BLaER1 treated with 17β-estradiol and CSF1 and Interleukin-3, amounts not matched to agents 10 nM and 100 nM (cell line): ENCODE measurements around the gene LARP1B.
"Not testable (repeated sequence)": the region's sequence is repeated elsewhere in the genome, so short reads cannot be mapped to it uniquely, and the experiment has no call there.

Source experiments
- H3K27ac ChIP-seq, 11 experiments: shearing (Covaris generic); formaldehyde crosslinking; 2 replicates each; pipeline ENCODE4 v1.8.1; 2022
- H3K27me3 ChIP-seq, 11 experiments: shearing (Covaris generic); formaldehyde crosslinking; 2 replicates each; pipeline ENCODE4 v1.8.1; 2022
- H3K36me3 ChIP-seq, 11 experiments: shearing (Covaris generic); formaldehyde crosslinking; 2 replicates each; pipeline ENCODE4 v1.8.1; 2022
- H3K4me1 ChIP-seq, 10 experiments: shearing (Covaris generic); formaldehyde crosslinking; 2 replicates each; pipeline ENCODE4 v1.8.1; 2022
- H3K4me2 ChIP-seq, 11 experiments: shearing (Covaris generic); formaldehyde crosslinking; 2 replicates each; pipeline ENCODE4 v1.8.1; 2022
- H3K4me3 ChIP-seq, 10 experiments: shearing (Covaris generic); formaldehyde crosslinking; 2 replicates each; pipeline ENCODE4 v1.8.1; 2022
- H3K9ac ChIP-seq, 11 experiments: shearing (Covaris generic); formaldehyde crosslinking; 2 replicates each; pipeline ENCODE4 v1.8.1; 2022
- H3K9me3 ChIP-seq, 11 experiments: shearing (Covaris generic); formaldehyde crosslinking; replicated peaks in 1 of 11; 2 replicates each; pipeline ENCODE4 v1.8.1; 2022
- H4K20me1 ChIP-seq, 11 experiments: shearing (Covaris generic); formaldehyde crosslinking; 2 replicates each; pipeline ENCODE4 v1.8.1; 2022
- Cebpa-rat ChIP-seq, 11 experiments: shearing (Covaris generic); IDR thresholded peaks; 2 replicates each; pipeline ENCODE4 v1.8.1; 2022

LARP1B gene

DNA sequence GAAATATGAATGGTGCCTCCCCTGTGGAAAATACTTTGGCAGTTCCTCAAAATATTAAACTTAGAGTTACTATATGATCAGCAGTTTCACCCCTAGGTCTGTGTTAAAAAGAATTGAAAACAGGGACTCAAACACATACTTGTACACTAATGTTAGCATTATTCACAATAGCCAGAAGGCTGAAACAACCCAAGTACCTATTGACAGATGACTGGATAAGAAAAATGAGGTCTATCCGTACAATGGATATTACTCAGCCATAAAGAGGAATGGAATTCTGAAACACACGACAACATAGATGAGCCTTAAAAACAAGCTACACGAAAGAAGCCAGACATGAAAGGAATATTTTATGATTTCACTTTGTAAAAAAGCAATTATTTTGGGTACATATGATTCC, 171.6 kb downstream of the LARP1B start:
- no peak overlapping the region for H3K27ac ChIP-seq
- no peak overlapping the region for H3K4me2 ChIP-seq
- no peak overlapping the region for H3K9ac ChIP-seq
- no peaks in the 10 kb centered on the region for H3K4me1 ChIP-seq
- H3K4me3 ChIP-seq = no peak overlapping the region
- no peaks in the 10 kb centered on the region for H3K27me3 ChIP-seq
- H3K9me3 ChIP-seq = peaks cover 0 to 7% (median 0%) of the 10 kb centered on the region in 11 experiments; a peak in 5 of 22 replicates
- no peak for TF ChIP-seq Cebpa-rat (IDR thresholded peaks at IDR 0.05)
- no peaks in the 10 kb centered on the region for H4K20me1 ChIP-seq
- no peaks in the 10 kb centered on the region for H3K36me3 ChIP-seq

DNA sequence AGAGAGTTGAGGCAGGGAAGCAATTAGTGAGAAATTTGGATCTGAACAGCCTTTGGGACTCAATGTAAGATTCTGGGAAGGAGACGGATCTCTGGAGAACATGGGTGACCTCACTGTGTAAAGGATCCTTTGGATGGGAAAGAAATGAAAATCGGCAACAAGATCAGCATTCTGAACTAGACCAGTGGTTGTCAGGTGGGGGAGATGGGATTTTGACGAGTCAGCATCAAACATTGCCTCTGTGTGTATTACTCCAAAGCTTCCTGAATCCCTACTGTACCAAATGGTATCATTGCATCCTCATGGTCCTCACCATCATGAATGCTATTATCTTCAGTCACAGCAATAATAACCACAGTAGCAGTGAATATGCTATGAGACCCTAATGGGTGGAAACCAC, 173.7 kb downstream of the LARP1B start:
- Histone ChIP-seq H3K36me3 (no peaks in the 10 kb centered on the region), H3K4me2 (no peak overlapping the region), H3K27me3 (no peaks in the 10 kb centered on the region), H3K9me3 (peaks cover 0 to 4% (median 0%) of the 10 kb centered on the region in 11 experiments; a peak in 5 of 22 replicates), H3K4me1 (no peaks in the 10 kb centered on the region), H3K27ac (no peak overlapping the region), H3K4me3 (no peak overlapping the region), H4K20me1 (no peaks in the 10 kb centered on the region), H3K9ac (no peak overlapping the region)
- no peak for TF ChIP-seq Cebpa-rat (IDR thresholded peaks at IDR 0.05)

DNA sequence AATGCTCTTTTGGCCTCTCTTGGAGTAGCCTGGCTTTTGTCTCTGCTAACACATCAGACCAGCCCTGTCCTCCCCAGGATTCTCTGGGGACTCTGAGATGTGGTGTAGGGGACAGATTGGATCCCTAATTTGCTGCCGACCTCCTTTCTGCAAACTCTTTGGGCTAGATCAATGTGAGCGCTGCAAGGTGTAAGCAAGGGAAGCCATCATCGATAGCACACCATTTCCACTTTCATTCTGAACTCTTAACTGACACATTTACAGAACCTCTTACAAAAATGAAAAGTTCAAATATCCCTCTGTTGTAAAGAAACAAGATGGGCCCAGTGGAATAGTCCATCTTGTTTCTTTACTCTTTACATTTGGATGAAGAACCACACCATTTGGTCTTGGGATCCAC, 179.9 kb downstream of the LARP1B start:
- no peak overlapping the region for H3K9ac ChIP-seq
- no peaks in the 10 kb centered on the region for H3K27me3 ChIP-seq
- H3K9me3 ChIP-seq = peaks cover 0 to 13% (median 6%) of the 10 kb centered on the region in 11 experiments; a peak in 8 of 22 replicates
- TF ChIP-seq Cebpa-rat (IDR thresholded peaks at IDR 0.05) = no peak
- no peak overlapping the region for H3K4me2 ChIP-seq
- no peak overlapping the region for H3K27ac ChIP-seq
- no peaks in the 10 kb centered on the region for H3K36me3 ChIP-seq
- no peak overlapping the region for H3K4me3 ChIP-seq
- no peaks in the 10 kb centered on the region for H4K20me1 ChIP-seq
- H3K4me1 ChIP-seq = no peaks in the 10 kb centered on the region

DNA sequence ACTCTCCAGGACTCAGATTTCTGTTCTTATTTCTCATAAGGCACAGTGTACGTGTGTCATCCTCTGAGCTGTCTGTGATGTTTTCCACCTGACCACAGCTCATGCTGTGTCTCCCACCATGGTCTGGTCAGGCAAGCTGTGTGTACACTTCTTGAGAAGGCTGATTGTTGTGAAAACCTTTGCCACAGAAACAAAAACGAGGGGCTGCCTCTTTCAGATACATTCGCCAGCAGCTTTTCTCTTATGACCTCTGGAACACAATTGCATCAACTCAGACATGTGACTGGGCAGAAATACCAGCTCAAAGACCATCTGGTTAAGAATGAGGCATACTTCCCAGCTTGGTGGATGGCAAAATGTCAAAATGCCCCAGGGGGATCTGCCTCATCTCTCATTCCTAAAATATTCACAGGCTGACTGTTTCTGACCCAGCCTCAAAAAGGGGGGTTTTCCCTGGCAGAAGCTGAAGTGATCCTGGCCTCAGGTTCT, 180.4 kb downstream of the LARP1B start:
- H3K9ac ChIP-seq = no peak overlapping the region
- H4K20me1 ChIP-seq = no peaks in the 10 kb centered on the region
- H3K4me2 ChIP-seq = no peak overlapping the region
- no peak overlapping the region for H3K27ac ChIP-seq
- TF ChIP-seq Cebpa-rat (IDR thresholded peaks at IDR 0.05) = no peak
- H3K4me3 ChIP-seq = no peak overlapping the region
- H3K36me3 ChIP-seq = no peaks in the 10 kb centered on the region
- no peaks in the 10 kb centered on the region for H3K27me3 ChIP-seq
- H3K9me3 ChIP-seq = peaks cover 0 to 17% (median 10%) of the 10 kb centered on the region in 11 experiments; a peak in 14 of 22 replicates
- no peaks in the 10 kb centered on the region for H3K4me1 ChIP-seq

DNA sequence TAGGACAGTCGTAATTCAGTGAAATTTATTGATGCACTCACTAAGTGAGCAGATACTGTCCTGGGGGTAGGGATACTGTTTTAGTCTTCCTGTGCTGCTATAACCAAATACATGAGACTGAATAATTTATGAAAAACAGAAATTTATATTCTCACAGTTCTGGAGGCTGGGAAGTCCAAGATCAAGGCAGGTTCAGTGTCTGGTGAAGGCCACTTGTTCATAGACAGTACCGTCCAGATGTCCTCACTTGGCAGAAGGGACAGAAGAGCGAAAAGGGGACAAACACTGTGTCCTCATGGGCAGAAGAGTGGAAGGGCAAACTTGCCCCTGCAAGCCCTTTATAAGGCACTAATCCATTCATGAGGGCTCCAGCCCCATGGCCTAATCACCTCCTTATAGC, 180.9 kb downstream of the LARP1B start:
- Histone ChIP-seq H3K36me3 (no peaks in the 10 kb centered on the region), H3K27me3 (no peaks in the 10 kb centered on the region), H3K4me3 (no peak overlapping the region), H3K4me1 (no peaks in the 10 kb centered on the region), H3K27ac (no peak overlapping the region), H4K20me1 (no peaks in the 10 kb centered on the region), H3K9me3 (peaks cover 4 to 22% (median 15%) of the 10 kb centered on the region in 11 experiments; a peak in 17 of 22 replicates), H3K9ac (no peak overlapping the region), H3K4me2 (no peak overlapping the region)
- no peak for TF ChIP-seq Cebpa-rat (IDR thresholded peaks at IDR 0.05)

DNA sequence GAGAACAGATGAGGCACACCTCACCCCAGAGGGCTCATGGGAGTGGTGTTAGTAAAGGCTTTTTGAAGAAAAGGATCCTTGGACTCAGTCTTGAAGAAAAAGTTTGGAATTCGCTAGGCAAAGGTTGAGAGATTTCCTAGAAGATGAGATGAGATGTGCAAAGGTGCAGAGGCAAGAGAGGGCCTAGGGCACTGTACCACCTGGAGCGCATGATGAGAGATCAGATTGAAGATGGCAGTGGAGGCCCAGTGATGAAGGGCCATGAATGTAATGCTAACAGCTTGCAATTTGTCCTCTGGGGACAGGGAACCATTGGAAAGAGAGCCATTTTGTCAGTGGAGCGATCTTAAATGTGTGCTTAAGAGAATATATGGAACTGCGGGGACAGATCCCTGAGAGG, 181.5 kb downstream of the LARP1B start:
- TF ChIP-seq Cebpa-rat (IDR thresholded peaks at IDR 0.05) = no peak
- Histone ChIP-seq H3K9ac (no peak overlapping the region), H3K4me1 (no peaks in the 10 kb centered on the region), H3K4me2 (no peak overlapping the region), H3K4me3 (no peak overlapping the region), H3K27ac (no peak overlapping the region), H3K36me3 (no peaks in the 10 kb centered on the region), H3K27me3 (no peaks in the 10 kb centered on the region), H3K9me3 (peaks cover 10 to 28% (median 21%) of the 10 kb centered on the region in 11 experiments; a peak in 20 of 22 replicates), H4K20me1 (no peaks in the 10 kb centered on the region)

DNA sequence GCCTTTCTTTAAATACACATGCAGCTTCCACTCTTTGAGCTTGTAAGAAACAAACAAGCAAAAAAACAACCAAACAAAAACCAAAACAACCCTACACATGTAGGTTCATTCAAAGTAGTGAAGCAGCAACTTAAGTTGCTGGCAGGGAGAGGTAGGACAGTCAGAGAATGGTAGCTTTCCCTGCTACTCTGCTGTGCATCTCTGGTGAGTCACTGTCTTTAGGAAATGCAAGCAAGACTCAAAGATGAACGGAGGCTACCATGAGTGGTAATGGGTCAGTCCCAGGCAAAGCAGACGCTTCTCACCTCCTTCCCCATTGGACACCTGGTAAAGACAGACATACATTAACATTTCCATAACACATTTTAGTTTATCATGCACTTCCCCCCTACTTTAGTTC, 183.3 kb downstream of the LARP1B start:
- Histone ChIP-seq H3K9ac (no peak overlapping the region), H3K27ac (no peak overlapping the region), H4K20me1 (no peaks in the 10 kb centered on the region), H3K27me3 (no peaks in the 10 kb centered on the region), H3K36me3 (no peaks in the 10 kb centered on the region), H3K4me2 (no peak overlapping the region), H3K4me1 (no peaks in the 10 kb centered on the region), H3K4me3 (no peak overlapping the region), H3K9me3 (peaks cover 28 to 46% (median 39%) of the 10 kb centered on the region in 11 experiments)
- TF ChIP-seq Cebpa-rat (IDR thresholded peaks at IDR 0.05) = no peak

DNA sequence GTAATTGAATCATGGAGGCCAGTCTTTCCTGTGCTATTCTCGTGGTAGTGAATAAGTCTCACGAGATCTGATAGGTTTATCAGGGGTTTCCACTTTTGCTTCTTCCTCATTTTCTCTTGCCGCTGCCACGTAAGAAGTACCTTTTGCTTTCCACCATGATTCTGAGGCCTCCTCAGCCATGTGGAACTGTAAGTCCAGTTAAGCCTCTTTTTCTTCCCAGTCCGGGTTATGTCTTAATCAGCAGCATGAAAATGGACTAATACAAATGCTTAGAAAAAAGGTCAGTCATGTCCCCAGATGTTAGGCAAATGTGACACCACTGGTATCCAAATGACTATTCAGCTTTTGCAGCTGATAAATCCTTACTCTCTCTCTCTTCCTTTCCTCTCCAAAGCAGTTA, 184.3 kb downstream of the LARP1B start:
- H4K20me1 ChIP-seq, H3K4me2 ChIP-seq, H3K4me3 ChIP-seq, H3K27me3 ChIP-seq, H3K27ac ChIP-seq, H3K9ac ChIP-seq, H3K4me1 ChIP-seq, H3K36me3 ChIP-seq: not testable (repeated sequence)
- H3K9me3 ChIP-seq = peaks cover 36 to 56% (median 48%) of the 10 kb centered on the region in 11 experiments

DNA sequence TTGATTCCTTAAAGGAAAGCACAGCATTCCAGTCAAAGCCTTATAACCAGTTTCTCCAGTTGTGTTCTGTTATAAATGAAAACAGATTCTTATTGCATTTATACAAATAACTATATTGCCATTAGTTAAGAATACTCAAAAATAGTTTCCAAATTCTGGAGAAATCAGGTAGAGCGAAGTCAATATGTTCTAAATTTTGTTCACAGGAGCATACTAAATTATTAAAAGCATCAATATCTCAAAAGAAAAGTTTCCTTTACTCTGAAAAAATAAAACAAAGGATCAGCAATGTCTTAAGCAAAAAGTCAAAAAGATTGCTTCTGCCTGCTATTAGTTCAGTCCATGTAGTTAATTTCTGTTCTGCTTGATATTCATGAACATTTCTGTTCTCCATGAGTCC, 186.8 kb downstream of the LARP1B start:
- no peak overlapping the region for H3K4me2 ChIP-seq
- no peak overlapping the region for H3K9ac ChIP-seq
- H3K9me3 ChIP-seq = peaks cover 61 to 80% (median 72%) of the 10 kb centered on the region in 11 experiments
- TF ChIP-seq Cebpa-rat (IDR thresholded peaks at IDR 0.05) = no peak
- no peak overlapping the region for H3K27ac ChIP-seq
- H3K4me3 ChIP-seq = no peak overlapping the region
- no peaks in the 10 kb centered on the region for H3K36me3 ChIP-seq
- H3K27me3 ChIP-seq = no peaks in the 10 kb centered on the region
- no peaks in the 10 kb centered on the region for H4K20me1 ChIP-seq
- H3K4me1 ChIP-seq = no peaks in the 10 kb centered on the region

DNA sequence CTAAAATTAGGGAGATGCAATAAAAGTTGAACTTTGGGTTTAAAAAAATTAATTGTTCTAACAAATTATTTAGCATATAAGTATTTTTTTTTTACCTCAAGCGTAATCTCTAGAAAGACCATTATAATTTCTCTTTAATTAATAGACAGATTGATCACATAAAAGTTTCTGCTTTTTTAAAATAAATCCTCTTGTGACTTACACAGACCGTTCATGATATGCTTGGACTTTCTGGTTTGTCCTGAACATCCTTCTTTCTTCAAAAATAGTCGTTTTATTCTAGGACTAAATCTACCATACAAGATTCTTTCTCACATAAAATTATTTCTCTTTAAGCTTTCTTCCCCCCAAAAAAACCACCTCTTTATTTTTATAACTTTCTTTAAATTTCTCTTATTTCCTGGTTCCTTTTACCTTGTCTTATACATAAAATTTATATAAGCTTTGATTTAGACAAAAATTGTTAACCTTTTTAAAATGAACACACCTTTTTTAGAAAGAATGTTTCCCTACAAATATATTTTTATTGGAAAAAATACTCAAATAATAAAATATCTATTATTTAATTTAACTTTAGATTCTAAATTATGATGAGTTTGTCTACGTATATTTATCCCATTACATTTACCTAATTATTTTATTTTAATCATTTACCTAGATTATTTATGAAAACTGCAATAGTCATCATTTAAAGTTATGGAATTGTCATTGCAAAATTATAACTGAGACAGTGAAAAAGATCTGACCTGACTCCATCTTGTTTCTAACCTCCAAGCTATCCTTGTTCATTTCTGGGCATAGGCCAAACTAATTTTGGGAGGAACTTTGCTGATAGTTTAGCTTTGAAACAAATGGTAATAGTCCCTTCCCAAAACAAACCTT, 188.9 kb downstream of the LARP1B start:
- no peak overlapping the region for H3K4me3 ChIP-seq
- H3K27me3 ChIP-seq = no peaks in the 10 kb centered on the region
- TF ChIP-seq Cebpa-rat (IDR thresholded peaks at IDR 0.05) = no peak
- H3K4me2 ChIP-seq = no peak overlapping the region
- no peaks in the 10 kb centered on the region for H3K4me1 ChIP-seq
- no peaks in the 10 kb centered on the region for H4K20me1 ChIP-seq
- no peaks in the 10 kb centered on the region for H3K36me3 ChIP-seq
- H3K9me3 ChIP-seq = peaks cover 63 to 85% (median 78%) of the 10 kb centered on the region in 11 experiments
- H3K27ac ChIP-seq = no peak overlapping the region
- no peak overlapping the region for H3K9ac ChIP-seq
